ENCODE results near the gene CACNA1D.

The CACNA1D gene

GRCh38 chr3:53753518-53754183 lies 259.2 kb downstream of the CACNA1D start:
- no peak overlapping the region for H3K27ac ChIP-seq (ENCODE audit: low read depth, low read length)
- H3K79me2 ChIP-seq (ENCODE audit: insufficient read depth, low read length) = no peaks in the 10 kb centered on the region
- no peaks in the 10 kb centered on the region for H3K27me3 ChIP-seq (ENCODE audit: low read length)
- no peaks in the 10 kb centered on the region for H3K9me2 ChIP-seq (replicated peaks; ENCODE audit: insufficient read depth, low read length)
- H3K36me3 ChIP-seq (ENCODE audit: low read length) = no peaks in the 10 kb centered on the region
- no peak for TF ChIP-seq CTCF (IDR thresholded peaks at IDR 0.05; ENCODE audit: insufficient read depth, low read length, poor library complexity, severe bottlenecking)
- TF ChIP-seq EZH2phosphoT487 (conservative IDR thresholded peaks at IDR 0.05; ENCODE audit: low read length) = no peak
- no peak overlapping the region for H3K4me3 ChIP-seq (ENCODE audit: insufficient read depth, low read length, poor library complexity, severe bottlenecking)
- H3F3A ChIP-seq (ENCODE audit: insufficient read depth) = no peaks in the 10 kb centered on the region
- no peak overlapping the region for H3K9ac ChIP-seq (ENCODE audit: low read length)
- peak overlapping the region; percentile 44 for H2AFZ ChIP-seq (ENCODE audit: low read depth, low read length, severe bottlenecking)
- no peaks in the 10 kb centered on the region for H3K9me3 ChIP-seq (ENCODE audit: insufficient read depth, low read length)
- peak overlapping the region; percentile 8 for H3K4me2 ChIP-seq (ENCODE audit: low read depth, low read length, poor library complexity, severe bottlenecking)
- H4K20me1 ChIP-seq (ENCODE audit: low read depth, low read length) = no peaks in the 10 kb centered on the region

- H2AFZ ChIP-seq (ENCODE audit: low read depth, low read length, severe bottlenecking) = no peak overlapping the region
- TF ChIP-seq EZH2phosphoT487 (conservative IDR thresholded peaks at IDR 0.05; ENCODE audit: low read length) = no peak
- TF ChIP-seq CTCF (IDR thresholded peaks at IDR 0.05; ENCODE audit: insufficient read depth, low read length, poor library complexity, severe bottlenecking) = no peak
- no peaks in the 10 kb centered on the region for H4K20me1 ChIP-seq (ENCODE audit: low read depth, low read length)
- H3K36me3 ChIP-seq (ENCODE audit: low read length) = no peaks in the 10 kb centered on the region
- H3K4me3 ChIP-seq (ENCODE audit: insufficient read depth, low read length, poor library complexity, severe bottlenecking) = no peak overlapping the region
- no peaks in the 10 kb centered on the region for H3K27me3 ChIP-seq (ENCODE audit: low read length)
- no peaks in the 10 kb centered on the region for H3K9me3 ChIP-seq (ENCODE audit: insufficient read depth, low read length)
- H3K4me2 ChIP-seq (ENCODE audit: low read depth, low read length, poor library complexity, severe bottlenecking) = no peak overlapping the region
- no peak overlapping the region for H3K27ac ChIP-seq (ENCODE audit: low read depth, low read length)
- H3K9ac ChIP-seq (ENCODE audit: low read length) = no peak overlapping the region
- no peaks in the 10 kb centered on the region for H3K79me2 ChIP-seq (ENCODE audit: insufficient read depth, low read length)
- no peaks in the 10 kb centered on the region for H3K9me2 ChIP-seq (replicated peaks; ENCODE audit: insufficient read depth, low read length)
- H3F3A ChIP-seq (ENCODE audit: insufficient read depth) = no peaks in the 10 kb centered on the region
Measured at GRCh38 chr3:53754325-53754724, 259.9 kb downstream of the CACNA1D start.

GRCh38 chr3:53758846-53759245 lies 264.4 kb downstream of the CACNA1D start:
- Histone ChIP-seq H3K27me3 (ENCODE audit: low read length) (no peaks in the 10 kb centered on the region), H3K9ac (ENCODE audit: low read length) (no peak overlapping the region), H4K20me1 (ENCODE audit: low read depth, low read length) (no peaks in the 10 kb centered on the region), H3K79me2 (ENCODE audit: insufficient read depth, low read length) (no peaks in the 10 kb centered on the region), H3K36me3 (ENCODE audit: low read length) (no peaks in the 10 kb centered on the region), H3K4me3 (ENCODE audit: insufficient read depth, low read length, poor library complexity, severe bottlenecking) (no peak overlapping the region), H3K27ac (ENCODE audit: low read depth, low read length) (no peak overlapping the region), H3F3A (ENCODE audit: insufficient read depth) (no peaks in the 10 kb centered on the region), H3K9me2 (replicated peaks; ENCODE audit: insufficient read depth, low read length) (no peaks in the 10 kb centered on the region), H2AFZ (ENCODE audit: low read depth, low read length, severe bottlenecking) (no peak overlapping the region), H3K9me3 (ENCODE audit: insufficient read depth, low read length) (no peaks in the 10 kb centered on the region), H3K4me2 (ENCODE audit: low read depth, low read length, poor library complexity, severe bottlenecking) (no peak overlapping the region)
- TF ChIP-seq EZH2phosphoT487 (conservative IDR thresholded peaks at IDR 0.05; ENCODE audit: low read length) (no peak), CTCF (IDR thresholded peaks at IDR 0.05; ENCODE audit: insufficient read depth, low read length, poor library complexity, severe bottlenecking) (no peak)

Data from SU-DHL-6 (cell line).